Measurements from ENCODE around the gene ZNF350.
"Not testable (repeated sequence)": the region's sequence is repeated elsewhere in the genome, so short reads cannot be mapped to it uniquely, and the experiment has no call there.

Gene ZNF350

GRCh38 chr19:51971624-51972023 lies 15.0 kb downstream of the ZNF350 start:
- no peak for DNase-seq (ENCODE audit: low read depth)

DNA sequence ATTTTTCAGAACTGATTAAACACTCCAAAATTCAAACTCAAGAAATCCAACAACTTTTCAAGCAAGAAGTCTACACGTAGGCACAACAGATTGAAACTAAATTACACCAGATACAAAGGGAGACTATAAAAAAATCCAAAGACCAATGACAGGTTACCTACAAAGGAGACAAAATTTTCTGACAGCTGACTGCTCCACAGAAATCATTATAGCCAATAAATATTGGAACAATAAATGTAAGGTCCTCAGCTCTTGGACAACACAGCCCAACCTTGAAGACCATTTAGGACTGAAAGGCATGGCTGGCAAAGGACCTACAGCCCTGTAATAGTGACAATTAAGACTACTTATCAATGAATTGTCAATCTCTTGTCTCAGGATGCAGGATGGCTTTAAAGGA lies 15.9 kb downstream of the ZNF350 start:
- no peak for DNase-seq (ENCODE audit: low read depth)

DNA sequence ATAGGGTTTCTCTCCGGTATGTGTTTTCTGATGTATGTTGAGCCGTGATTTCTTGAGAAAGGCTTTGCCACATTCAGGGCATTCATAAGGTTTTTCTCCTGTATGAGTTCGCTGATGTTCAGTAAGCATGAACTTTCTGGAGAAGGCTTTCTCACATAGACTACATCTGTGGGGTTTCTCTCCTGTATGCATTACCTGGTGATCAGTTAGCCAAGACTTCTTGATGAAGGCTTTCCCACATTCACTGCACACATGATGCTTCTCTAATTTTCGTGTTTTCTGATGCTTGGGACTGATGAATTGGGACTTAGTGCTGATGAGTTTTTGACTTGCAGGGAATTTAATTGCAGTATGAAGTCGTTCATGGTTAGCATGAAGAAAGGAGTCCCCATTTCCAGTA lies 21.1 kb downstream of the ZNF350 start:
- no peak for DNase-seq (ENCODE audit: low read depth)

DNA sequence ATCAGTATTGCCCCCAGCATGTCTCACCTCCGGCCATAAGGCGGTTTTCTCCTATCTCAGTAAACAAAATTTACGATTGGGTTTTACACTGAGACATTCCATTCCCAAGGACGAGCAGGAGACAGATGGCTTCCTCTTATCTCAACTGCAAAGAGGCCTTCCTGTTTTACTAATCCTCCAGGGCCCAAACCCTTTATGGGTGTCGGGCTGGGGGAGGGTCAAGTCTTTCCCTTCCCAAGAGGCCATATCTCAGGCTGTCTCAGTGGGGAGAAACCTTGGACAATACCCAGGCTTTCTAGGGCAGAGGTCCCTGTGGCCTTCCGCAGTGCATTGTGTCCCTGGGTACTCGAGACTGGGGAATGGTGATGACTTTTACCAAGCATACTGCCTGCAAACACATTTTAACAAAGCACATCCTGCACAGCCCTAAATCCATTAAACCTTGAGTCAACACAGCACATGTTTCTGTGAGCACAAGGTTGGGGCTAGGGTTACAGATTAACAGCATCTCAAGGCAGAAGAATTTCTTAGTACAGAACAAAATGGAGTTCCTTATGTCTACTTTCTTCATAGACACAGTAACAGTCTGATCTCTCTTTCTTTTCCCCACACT lies 25.9 kb downstream of the ZNF350 start:
- DNase-seq (ENCODE audit: low read depth), result not testable (repeated sequence)

DNA sequence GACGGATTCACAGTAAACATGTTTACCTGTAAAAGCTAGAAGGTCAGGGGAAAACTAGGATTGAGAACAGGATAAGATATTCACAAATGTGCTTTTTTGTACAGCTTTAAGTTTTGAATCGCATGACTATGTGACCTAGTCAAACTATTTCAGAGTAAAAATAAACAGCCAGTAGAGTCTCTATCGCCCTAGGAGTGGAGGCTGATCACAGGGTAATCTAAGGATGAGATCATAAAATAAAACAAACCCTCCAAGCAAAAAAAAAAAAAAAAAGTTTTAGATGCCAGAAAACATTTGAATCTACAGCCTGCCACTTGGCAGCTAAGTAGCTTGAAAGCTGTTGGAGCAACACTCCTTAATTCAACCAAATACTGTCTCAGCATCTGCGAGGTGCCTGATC lies 26.8 kb downstream of the ZNF350 start:
- no peak for DNase-seq (ENCODE audit: low read depth)

DNA sequence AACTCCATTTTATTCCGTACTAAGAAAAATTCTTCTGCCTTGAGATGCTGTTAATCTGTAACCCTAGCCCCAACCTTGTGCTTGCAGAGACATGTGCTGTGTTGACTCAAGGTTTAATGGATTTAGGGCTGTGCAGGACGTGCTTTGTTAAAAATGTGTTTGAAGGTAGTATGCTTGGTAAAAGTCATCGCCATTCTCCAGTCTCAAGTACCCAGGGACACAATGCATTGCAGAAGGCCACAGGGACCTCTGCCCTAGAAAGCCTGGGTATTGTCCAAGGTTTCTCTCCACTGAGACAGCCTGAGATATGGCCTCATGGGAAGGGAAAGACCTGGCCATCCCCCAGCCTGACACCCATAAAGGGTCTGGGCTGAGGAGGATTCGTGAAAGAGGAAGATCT lies 28.8 kb downstream of the ZNF350 start:
- not testable (repeated sequence) for DNase-seq (ENCODE audit: low read depth)

DNA sequence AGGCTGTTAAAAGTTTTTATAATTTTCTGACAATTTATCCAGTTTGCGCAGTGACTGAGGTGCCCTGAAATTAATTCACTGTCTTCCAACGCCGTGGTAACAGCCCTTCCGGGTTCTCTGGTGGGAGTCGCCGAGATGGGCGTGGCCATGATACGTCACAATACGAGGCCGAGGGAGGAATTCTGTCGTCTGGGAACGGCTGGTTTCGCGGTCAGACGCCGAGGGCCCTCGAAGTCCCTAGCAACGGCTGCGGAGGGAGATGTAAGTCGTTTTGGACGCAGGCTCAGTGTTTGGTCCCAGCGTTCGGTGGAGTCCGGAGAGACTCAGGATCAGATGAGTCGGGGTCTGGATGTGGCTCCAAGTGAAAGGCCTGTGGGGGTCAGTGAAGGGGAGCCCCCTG lies 37.7 kb downstream of the ZNF350 start:
- DNase-seq (ENCODE audit: low read depth), result no peak

DNA sequence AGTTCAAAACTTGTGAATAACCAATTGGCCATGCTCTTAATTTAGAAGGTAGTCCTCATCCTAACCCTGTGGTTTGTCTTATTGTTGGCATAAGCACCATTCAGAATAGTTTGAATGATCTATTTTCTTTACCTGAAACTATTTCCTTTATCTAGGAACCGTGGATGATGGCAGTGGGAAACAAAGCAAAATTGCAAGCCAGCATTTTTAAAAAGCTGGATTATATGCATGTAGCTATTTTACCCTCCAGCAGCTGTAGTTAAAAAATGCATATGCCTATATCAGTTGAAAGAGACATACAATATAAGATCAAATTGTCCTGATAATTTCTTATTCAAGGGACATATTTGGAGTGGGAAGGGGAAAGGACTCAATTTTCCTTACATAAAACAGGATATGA lies 40.0 kb downstream of the ZNF350 start:
- DNase-seq (ENCODE audit: low read depth), result no peak

DNA sequence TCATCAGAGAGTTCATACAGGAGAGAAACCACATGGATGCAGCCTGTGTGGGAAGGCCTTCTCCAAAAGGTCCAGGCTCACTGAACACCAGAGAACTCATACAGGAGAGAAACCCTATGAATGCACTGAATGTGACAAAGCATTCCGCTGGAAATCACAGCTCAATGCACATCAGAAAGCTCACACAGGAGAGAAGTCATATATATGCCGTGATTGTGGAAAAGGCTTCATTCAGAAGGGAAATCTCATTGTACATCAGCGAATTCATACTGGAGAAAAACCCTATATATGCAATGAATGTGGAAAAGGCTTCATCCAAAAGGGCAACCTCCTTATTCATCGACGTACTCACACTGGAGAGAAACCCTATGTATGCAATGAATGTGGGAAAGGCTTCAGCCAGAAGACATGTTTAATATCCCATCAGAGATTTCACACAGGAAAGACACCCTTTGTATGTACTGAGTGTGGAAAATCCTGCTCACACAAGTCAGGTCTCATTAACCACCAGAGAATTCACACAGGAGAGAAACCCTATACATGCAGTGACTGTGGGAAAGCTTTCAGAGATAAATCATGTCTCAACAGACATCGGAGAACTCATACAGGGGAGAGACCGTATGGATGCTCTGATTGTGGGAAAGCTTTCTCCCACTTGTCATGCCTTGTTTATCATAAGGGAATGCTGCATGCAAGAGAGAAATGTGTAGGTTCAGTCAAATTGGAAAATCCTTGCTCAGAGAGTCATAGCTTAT lies 41.7 kb downstream of the ZNF350 start:
- DNase-seq (ENCODE audit: low read depth), result no peak

GRCh38 chr19:51938936-51939335 lies 47.7 kb downstream of the ZNF350 start:
- DNase-seq (ENCODE audit: low read depth), result no peak

DNA sequence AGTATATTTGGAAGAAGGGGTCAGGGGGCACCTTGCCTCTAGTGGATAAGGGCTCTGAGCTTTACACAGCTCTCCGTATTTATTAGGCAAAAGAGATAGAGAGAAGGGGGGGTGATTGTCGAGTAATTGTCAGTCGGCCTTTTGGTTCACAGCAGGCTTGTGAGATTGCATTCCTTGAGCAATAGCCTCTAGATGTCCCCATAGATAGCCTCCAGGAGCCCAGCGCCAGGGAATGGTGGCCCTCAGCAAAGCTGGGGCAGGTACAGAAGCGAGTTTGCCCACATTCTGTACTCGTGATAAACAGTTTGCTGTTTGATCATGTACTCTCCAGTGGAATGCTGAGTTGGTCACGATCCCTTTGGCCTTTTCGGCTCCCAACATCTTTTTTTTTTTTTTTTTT lies 54.7 kb downstream of the ZNF350 start:
- DNase-seq (ENCODE audit: low read depth), result no peak

DNA sequence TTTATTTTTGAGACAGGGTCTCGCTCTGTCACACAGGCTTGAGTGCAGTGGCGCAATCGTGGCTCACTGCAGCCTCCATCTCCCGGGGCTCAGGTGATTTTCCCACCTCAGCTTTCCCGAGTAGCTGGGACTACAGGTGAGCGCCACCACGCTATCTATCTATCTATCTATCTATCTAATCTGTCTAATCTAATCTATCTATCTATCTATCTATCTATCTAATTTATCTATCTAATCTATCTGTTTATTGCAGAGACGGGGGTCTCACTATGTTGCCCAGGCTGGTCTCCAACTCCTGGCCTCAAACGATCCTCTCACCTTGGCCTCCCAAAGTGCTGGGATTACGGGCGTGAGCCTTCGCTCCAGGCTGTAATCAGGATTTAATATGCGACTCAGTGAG lies 58.8 kb downstream of the ZNF350 start:
- no peak for DNase-seq (ENCODE audit: low read depth)

DNA sequence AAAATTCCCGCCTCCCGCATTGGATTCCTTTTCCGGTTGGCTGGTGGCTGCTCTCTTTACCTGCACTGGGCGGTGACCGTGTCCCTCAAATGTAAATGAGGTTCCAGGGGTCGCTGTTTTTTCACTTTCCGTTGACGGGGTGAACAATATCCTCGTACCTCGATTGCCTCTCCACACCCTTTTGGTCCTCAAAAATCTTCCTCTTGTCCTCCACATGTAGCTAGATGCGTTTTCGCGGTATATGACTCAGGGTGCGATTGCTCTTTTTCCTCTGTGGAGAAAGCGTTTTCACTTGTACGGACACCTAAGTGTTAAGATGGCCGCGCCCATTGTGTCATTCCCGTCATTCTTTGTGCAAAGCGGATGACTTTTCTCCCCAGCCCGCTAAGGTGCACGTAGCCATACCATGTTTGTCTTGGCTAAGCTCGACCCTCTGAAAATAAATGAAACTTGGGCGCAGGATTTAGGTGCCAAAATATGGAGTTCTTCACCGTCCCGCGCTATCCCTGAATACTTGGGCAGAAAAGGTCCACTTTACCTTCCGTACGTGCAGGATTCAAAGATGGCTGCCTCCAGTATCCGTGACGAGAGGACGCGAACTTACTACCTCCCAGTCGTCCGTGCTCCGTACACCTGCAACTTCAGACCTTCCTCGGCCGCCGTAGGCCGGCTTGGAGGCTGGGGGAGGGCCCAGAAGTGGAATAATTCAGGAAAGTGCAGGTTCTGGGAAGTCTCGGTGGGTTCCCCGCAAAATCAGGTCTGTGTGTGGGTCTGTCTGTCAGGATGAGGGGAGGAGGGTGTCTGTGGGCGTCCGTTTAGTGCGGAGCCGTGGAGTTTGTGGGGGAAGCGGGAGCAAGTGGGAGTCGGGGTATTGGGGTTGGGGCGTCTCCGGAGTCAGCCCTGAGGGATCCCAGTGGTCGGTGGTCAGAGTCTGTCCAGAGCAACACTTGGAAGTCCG lies 59.6 kb downstream of the ZNF350 start, which contains the start of gene ZNF613:
TSS of gene ZNF613 (plus strand) at position 689 of the 958 bp plus-strand sequence. CDS start 8,749 bp downstream, outside the sequence.
- peak; percentile 68 for DNase-seq (ENCODE audit: low read depth)

- DNase-seq (ENCODE audit: low read depth), result no peak
Observed at GRCh38 chr19:51926426-51926783, 60.2 kb downstream of the ZNF350 start.

DNA sequence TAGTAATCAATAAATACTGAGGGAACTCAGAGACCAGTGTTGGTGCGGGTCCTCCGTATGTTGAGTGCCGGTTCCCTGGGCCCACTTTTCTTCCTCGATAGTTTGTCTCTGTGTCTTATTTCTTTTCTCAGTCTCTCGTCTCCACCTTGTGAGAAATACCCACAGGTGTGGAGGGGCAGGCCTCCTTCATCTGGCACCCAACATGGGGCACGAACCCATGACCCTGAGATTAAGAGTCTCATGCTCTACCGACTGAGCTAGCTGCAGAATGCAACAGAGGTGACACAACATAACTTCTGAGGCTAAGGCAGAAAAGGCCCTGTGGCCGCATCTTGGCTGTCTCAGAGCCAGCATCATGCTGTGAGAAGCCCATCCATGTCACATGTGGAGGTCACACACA lies 64.7 kb downstream of the ZNF350 start:
- DNase-seq (ENCODE audit: low read depth), result no peak

DNA sequence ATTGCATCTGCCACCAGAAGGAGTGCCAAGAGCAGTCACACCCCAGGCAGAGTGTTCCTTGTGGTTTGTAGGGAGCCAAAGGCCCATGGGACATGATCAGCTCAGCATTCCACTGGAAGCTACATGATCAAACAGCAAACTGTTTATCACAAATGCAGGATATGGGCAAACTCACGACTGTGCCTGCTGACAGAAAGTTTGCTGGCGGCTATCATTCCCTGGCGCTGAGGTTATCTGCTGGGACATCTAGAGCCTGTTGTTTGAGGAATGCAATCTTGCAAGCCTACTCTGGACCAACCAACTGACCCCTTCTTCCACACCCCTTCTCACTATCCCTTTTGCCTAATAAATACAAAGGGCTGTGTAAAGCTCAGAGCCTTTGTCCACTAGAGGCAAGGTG lies 67.0 kb downstream of the ZNF350 start:
- no peak for DNase-seq (ENCODE audit: low read depth)

DNA sequence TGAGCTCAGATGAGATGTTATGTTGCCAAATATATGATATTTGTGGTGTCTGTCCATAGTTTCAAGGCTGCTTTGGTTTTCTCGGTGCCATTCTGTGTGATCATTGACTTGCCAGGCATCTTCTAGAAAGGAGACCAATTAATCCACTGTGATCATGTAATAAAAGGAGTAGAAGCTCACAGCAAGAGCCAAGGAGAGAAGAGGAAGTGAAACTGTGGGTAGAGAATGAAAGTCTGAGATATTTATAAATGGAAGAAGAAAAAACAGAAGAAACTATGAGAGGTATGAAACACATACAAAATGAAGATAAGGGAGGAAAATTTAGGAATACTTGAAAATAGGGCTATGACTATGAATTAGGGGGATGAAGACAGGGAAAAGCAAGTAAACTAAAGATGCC lies 70.5 kb downstream of the ZNF350 start:
- DNase-seq (ENCODE audit: low read depth), result no peak

DNA sequence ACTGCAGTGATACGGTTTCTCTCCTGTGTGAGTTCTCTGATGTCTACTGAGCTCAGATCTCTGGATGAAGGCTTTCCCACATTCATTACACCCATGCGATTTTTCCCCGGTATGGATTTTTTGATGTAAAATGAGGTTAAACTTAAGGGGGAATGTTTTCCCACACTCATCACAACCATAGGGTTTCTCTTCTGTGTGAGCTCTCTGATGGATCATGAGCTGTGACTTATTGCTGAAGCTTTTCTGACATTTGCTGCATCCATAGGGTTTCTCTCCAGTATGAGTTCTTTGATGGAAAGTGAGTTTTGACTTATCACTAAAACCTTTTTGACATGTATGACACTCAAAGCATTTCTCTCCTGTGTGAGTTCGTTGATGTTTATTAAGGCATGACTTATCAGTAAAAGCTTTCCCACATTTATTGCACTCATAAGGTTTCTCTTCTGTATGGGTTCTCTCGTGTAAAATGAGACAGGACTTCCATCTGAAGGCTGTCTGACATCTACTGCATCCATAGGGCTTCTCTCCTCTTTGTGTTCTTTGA lies 71.2 kb downstream of the ZNF350 start:
- no peak for DNase-seq (ENCODE audit: low read depth)

Measured in activated T-helper 9 cell treated with anti-CD3 and anti-CD28 coated beads, Interleukin-2, amount 50 U/mL, for 16 hours (primary cell).